A204.1 (cell line): ENCODE data around the gene CEBPB.

Experiments used
- FAIRE-seq: peaks from 2 replicates; lab custom pipeline; 2012; peaks lifted over from hg19 to GRCh38; lab: Jason Lieb, UNC

Gene CEBPB

DNA sequence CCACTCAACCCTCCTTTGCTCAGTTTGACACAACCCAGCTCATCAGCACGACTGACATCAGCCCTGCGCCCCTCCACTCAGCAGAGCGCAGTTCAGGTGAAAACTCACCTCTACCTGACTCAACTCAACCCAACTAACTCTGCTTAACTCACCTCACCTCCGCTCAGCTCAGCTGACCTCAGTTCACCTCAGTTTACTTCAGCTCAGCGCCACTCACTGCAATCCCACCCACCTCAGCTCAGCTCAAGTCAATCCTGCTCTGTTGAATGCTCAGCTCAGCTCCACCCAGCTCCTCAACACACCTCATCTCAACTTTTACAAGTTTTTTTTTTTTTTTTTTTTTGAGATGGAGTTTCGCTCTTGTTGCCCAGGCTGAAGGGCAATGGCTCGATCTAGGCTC is 39.6 kb downstream of the CEBPB start:
- FAIRE-seq = no peak

DNA sequence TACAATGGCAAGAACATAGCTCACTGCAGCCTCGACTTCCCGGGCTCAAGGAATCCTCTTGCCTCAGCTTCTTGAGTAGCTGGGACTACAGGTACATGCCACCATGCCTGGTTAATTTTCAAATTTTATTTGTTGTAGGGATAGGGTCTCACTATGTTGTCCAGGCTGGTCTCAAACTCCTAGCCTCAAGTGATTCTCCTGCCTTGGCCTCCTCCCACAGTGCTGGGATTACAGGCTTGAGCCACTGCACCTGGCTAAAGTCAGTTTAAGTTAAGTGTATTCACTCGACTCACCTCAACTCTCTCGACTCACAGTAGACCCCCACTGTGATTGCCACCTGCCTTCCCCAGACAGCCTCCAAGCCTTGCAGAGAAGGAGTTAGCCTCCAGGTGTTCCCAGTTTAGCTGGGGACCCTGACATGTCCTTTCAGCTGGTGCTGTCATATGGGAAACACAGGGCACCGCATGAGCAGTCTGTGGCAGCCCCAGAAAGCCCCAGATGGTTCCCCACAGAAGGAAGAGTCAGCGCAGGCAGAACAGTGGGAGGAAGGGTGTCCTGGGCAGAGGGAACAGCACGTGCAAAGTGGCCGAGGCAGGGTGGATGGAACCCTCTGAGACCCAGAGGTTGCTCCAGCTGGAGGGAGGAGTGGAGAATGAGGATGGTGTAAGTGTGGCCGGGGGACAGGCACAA is 40.4 kb downstream of the CEBPB start:
- no peak for FAIRE-seq

DNA sequence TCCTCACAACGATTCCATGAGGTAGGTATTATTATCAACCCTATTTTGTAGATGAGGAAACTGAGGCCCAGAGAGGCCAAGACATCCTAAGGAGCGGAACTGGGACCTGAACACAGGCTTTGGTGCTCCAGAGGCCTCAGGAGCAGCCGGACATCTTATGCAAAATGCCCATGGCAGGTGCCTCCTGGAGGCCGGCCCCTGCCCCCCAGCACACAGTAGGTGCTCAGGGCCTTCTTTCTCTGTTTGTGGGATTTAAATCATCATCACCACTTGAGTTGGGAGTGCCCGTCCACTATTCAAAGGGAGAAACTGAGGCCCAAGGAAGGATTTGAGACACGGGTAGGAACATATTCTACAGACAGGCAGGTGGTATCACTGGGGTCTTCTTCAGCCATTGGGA is 41.2 kb downstream of the CEBPB start:
- no peak for FAIRE-seq

DNA sequence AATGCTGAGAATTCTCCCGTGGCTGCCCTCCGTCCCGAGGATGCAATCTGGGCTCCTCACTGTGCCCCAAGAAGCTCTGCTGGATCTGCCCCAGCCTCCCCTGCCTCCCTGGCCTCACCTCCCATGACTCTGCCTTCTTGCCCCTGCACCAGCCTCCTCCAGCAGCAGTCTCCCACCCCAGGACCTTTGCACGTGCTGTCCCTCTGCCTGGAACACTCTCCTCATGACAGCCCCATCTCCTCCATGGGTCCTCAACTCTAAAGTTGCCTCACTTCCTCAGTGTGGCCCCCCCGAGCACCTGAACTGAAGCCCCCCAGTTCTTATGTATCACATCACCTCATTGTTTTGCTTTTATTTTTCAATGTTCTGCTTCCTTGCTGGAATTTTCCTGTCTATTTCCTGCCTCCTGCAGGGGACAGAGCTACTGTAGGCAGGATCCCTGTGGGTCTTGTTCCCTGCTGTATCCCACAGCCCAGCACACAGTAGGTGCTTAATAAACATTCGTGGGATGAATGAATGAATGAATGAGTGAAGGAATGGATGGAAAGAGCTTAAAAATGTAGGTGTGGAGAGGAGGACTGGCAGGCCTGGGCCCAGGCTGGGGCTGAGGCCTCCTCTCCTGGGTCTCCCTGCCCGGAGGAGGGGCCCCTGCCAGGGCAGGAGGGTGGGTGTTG is 42.2 kb downstream of the CEBPB start:
- FAIRE-seq = no peak

DNA sequence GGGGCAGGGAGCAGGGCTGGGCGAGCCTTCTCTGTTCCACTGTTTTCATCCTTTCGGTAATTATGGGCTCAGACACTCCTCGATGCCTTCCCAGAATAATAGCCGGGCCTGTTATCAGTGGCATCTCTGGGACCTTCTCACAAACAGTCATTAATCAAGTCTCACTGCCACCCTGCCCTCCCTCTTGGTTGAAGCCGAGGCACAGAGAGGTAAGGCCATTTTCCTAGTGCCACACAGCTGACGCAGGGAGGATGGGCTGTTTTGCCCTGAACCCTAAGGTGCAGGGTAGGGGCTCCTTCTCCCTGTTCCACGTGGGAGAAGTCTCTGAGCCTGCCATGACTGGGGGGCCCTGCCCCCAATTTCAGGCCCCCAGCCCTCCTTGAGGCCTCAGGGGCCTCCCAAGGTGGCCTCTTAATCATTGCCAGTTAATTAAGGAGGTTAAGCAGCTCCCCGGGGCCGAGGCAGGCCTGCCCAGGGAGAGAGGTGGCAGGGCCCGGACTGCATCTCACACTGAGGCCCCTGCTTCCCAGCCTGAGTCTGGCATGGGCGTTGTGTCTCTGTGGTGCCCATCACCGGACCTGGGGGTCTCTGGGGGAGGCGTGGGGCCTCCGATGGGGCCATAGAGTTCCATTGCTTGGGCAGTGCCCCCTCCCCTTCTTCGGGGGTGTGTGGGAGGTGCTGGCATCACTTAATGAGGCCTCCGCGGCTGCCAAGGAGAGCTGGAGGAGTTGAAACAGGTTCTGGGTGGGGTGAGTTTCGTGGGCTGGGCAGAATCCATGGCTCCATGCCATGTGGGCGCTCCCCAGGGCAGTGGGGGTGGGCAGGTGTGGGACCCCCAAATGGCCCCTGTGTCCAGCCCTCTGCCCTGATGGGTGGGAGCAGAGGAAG is 42.9 kb downstream of the CEBPB start:
- no peak for FAIRE-seq

DNA sequence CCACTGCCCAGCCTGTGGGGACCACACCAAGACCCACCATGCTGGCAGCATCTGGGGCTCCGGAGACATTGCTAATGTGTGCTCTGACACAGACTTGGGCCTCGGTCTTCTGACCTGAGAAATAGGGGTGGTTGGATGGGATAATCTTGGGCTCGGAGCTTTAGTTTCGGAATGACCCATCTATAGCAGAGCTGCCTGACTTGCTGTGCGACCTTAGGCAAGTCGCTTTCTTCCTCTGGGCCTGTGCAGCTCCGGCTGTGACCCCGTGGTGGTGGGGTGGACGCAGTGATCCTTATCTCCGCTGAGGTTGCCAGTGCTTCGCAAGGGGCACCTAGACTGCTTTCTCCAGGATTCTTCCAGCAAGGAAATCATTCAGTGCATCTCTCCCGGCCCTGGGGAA is 43.7 kb downstream of the CEBPB start:
- FAIRE-seq = no peak

DNA sequence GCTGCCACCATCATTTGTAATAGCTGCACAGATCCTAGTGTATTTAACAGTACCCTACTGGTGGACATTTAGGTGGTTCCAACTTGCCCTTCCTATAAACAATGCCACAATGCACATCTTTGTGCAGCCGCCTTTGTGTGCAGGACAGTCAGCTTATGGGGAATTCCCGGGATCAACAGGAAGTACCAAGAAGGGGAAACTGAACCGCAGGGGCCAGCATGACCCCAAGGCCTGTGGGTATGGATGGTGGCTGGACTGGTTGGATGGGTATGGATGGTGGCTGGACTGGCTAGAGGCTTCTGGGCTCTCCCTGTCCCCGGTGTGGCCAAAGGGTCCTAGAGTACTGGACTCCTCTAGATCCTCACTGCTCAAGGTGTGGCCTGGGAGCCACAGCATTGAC is 46.7 kb downstream of the CEBPB start:
- no peak for FAIRE-seq

DNA sequence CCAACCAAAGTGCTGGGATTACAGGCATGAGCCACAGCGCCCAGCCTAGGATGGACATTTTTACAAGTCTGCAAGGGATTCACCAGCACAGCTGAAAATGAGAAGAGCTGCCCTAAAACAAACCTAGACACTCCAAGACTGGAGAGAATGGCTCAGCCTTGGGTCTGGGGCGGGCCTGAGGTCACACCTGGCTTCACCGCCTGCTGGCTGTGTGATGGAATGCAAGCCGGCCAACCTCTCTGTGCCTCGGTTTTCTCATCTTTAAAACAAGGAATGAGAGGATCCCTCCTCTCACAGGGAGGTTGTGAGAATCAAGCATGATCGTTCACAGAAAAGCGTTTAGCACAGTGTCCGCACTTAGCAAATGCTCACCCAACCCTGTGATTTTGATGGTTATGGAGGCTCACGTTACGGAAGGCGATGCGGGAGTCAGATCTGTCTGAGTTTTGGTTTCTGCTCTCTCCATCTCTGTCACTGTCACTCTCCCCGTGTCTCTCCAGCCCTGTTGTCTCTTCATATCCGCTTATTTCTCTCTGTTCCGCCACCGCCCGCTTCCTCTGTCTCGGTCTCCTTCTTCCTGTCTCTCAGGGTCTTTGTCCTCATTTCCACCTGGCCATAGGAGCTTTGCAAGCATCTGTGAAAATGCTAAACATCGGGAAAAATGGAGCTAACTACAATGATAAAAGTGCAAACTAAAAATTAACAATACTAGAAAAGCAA is 47.6 kb downstream of the CEBPB start:
- FAIRE-seq = no peak

DNA sequence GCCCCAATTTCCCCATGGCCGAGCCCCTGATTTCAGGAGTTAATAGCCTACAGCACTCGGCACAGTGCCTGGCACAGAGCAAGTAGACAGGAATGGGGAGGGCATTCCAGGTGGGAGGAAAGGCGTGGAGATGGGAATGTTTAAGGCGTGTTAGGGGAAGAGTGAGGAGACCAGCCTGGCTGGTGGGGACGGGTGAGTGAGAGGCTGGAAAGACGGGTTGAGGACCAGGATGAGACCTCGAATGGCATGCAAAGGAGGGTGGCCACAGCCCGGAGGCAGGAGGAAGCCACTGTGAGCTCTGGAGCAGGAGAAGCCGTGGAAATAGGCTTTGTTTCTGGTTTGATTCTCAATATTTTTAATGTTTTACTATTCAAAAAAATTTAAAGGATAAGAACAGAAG is 49.5 kb downstream of the CEBPB start:
- no peak for FAIRE-seq

DNA sequence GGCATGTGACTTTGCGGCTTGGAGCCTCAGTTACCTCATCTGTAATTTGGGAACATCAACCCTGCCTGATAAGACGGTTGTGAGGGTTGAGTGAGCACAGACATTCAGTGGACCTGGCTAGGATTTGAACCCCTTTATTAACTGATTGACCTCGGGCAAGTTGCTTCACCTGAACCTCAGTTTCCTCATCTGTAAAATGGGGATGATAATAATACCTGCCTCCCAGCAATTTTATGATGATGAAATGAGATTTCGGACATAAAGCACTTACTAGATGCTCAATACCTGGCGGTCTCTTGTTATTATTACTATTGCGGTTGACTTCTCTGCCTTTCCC is 51.5 kb downstream of the CEBPB start:
- FAIRE-seq = no peak
